Right lung (tissue), 5 donors: Measurements from ENCODE around the gene MAP7. TPM values are rescaled to one million over a fixed set of nuclear protein-coding genes. Genes with fewer than 3 reads are reported as not detected.

ENCODE experiments used
- DNase-seq, 2 donors: peaks; one replicate each; pipeline ENCODE4 v3.0.0-alpha.2; 2013
- polyA plus RNA-seq, 5 donors: library from polyadenylated mRNA; unstranded; fragments of 120-200 nt; gene quantifications; one replicate each; pipeline versions ENCODE4 v1.2.1 to v1.2.3, GENCODE V29; 2013; ENCODE audit warnings: inconsistent platforms in 1 of 5, low replicate concordance in 1 of 5; ENCODE audit not compliant: insufficient read length in 5 of 5, insufficient read depth in 1 of 5

The MAP7 gene
- polyA plus RNA-seq, 5 donors: 13.8 to 19.1 (median 16.9) TPM

DNA sequence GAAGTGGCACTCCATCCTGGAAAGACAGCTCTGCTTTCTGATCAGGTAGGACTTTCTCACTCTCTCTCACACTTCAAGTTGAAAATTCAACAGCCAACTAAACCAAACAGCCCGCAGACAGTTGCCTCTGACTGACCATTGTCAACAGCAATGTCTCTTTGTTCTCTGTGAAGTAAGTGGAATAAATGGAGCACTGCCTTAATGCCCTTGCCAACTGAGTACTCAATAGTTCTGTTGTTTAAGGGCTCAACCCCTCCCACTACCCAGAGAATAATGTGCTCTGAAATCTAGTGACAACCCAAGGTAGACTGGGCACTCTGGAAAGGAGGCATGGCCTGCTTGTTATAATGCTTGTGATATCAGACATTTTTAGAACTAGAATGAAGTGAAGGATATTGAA, 243.8 kb downstream of the MAP7 start:
- DNase-seq: no peak

DNA sequence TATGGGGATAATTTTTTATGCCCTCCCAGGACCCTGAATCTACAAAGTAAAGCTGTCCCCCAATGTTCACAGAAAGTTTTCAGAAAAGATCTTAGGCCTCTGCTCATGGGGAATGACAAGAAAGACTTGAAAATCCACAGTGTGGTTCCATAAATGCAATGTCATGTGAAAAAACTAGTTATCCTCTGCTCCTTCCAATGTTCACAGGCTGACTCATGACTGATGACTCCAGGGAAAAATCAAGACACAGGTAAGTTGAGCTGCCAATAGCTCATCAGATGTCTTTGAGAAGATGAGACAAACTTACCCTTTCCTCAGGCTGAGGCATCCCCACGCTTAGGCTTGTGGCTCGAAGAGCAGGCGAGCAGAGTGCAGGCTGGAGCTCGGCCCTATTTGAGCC, 245.8 kb downstream of the MAP7 start:
- no peak for DNase-seq

DNA sequence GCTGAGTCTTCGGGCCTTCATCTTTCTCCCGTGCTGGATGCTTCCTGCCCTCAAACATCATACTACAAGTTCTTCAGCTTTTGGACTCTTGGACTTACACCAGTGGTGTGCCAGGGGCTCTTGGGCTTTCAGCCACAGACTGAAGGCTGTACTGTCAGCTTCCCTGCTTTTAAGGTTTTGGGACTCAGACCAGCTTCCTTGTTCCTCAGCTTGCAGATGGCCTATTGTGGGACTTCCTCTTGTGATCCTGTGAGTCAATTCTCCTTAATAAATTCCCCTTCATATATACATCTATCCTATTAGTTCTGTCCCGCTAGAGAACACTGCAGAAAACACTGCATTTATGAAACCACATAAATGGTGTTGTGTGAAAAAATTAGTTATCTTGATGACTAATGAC, 246.7 kb downstream of the MAP7 start:
- no peak for DNase-seq

DNA sequence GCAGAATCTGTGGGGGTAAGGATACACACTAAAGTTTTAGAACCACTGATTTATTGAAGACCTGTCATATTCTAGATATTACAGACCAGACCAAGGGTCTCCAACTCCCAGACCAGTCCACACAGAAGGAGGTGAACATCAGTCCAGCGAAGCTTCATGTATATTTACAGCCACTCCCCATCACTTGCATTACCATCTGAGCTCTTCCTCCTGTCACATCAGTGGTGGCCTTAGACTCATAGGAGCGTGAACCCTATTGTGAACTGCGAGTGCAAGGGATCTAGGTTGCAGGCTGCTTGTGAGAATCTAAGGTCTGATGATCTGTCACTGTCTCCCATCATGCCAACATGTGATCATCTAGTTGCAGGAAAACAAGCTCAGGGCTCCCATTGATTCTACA, 255.6 kb downstream of the MAP7 start:
- no peak for DNase-seq

Other genes with a start within 250 kb of the MAP7 start
- gene MAP3K5, start 242.1 kb upstream of the MAP7 start, polyA plus RNA-seq: 1 to 10 TPM; 6.0 to 7.4 (median 7.0) TPM